NCI-H2227 (cell line): ENCODE results near the gene KCNN3.
A peak's percentile ranks its signal among the peaks of the same experiment; 100 is the strongest.
"Not testable (repeated sequence)": the region's sequence is repeated elsewhere in the genome, so short reads cannot be mapped to it uniquely, and the experiment has no call there.

Source experiments
- DNase-seq: peaks from one replicate; lab custom pipeline; 2025; ENCODE audit not compliant: unreplicated experiment; lab: John Stamatoyannopoulos, UW

KCNN3 gene

GRCh38 chr1:154870115-154870571 lies at the start of gene KCNN3:
Gene KCNN3, minus strand, starts transcription at chr1:154870281. Its CDS starts 317 bp downstream, at chr1:154869964.
- peak; percentile 98 for DNase-seq

GRCh38 chr1:154913273-154913672 lies 43.2 kb upstream of the KCNN3 start:
- DNase-seq: no peak

- DNase-seq: no peak
These were observed 42.7 kb upstream of the KCNN3 start for GRCh38 chr1:154912755-154913154.

GRCh38 chr1:154911691-154912550 lies 41.8 kb upstream of the KCNN3 start:
- DNase-seq: no peak

- DNase-seq: no peak
These were observed 40.8 kb upstream of the KCNN3 start for GRCh38 chr1:154910851-154911250.

GRCh38 chr1:154908937-154909336 lies 38.9 kb upstream of the KCNN3 start:
- DNase-seq: no peak

GRCh38 chr1:154908129-154908528 lies 38.0 kb upstream of the KCNN3 start:
- DNase-seq: not testable (repeated sequence)

GRCh38 chr1:154906621-154907081 lies 36.6 kb upstream of the KCNN3 start:
- DNase-seq: no peak

GRCh38 chr1:154902938-154903566 lies 33.0 kb upstream of the KCNN3 start:
- no peak for DNase-seq

- no peak for DNase-seq
These were observed 31.5 kb upstream of the KCNN3 start for GRCh38 chr1:154901591-154901990.

GRCh38 chr1:154899041-154899440 lies 29.0 kb upstream of the KCNN3 start:
- DNase-seq: no peak

GRCh38 chr1:154896771-154897286 lies 26.7 kb upstream of the KCNN3 start:
- DNase-seq: no peak

GRCh38 chr1:154895798-154896197 lies 25.7 kb upstream of the KCNN3 start:
- no peak for DNase-seq

- no peak for DNase-seq
These were observed 21.4 kb upstream of the KCNN3 start for GRCh38 chr1:154891452-154891851.

GRCh38 chr1:154888757-154889156 lies 18.7 kb upstream of the KCNN3 start:
- DNase-seq: no peak

GRCh38 chr1:154886281-154887015 lies 16.4 kb upstream of the KCNN3 start:
- DNase-seq: no peak

- peak; percentile 45 for DNase-seq
These were observed 15.0 kb upstream of the KCNN3 start for GRCh38 chr1:154884869-154885701.

GRCh38 chr1:154883919-154884868 lies 14.1 kb upstream of the KCNN3 start:
- DNase-seq: peak; percentile 24

GRCh38 chr1:154881820-154882535 lies 11.9 kb upstream of the KCNN3 start:
- no peak for DNase-seq
